ENCODE measurements around the gene CPZ. TPM values are rescaled to one million over a fixed set of nuclear protein-coding genes. Genes with fewer than 3 reads are reported as not detected.

Gene CPZ
- total RNA-seq, 1 donor from 2014 or later = 0.27 TPM

DNA sequence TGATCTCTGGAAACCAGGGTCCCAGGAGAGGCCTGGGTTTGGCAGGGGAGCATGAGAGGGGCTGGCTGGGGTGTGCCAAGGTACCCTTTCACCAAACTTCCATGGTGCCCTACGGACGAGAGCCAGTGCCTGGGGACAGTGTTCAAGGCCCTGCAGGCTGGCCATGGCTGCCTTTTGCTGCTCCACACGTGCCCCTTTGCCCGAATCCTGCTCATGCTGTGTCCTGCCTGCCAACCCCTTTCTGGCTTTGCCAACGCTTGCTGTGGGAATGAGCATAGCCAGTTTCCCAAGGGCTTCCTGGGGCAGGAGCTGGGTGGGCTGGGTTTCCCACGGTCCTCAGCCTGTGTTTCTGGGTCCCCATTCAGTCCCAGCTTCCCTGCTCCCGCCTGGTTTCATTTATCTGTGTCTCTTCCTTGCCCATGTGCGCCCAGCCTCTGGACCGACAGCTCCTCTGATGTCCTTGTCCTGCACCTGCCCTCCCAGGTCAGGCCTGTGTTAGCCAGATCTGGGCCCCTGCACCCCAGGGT, 17.3 kb downstream of the CPZ start:
- H3K36me3 Mint-ChIP-seq (ENCODE audit: unreplicated experiment) = peaks cover 5% of the 10 kb centered on the region
- peaks cover 4% of the 10 kb centered on the region for H3K9me3 Mint-ChIP-seq (ENCODE audit: unreplicated experiment)
- H3K27me3 Mint-ChIP-seq (ENCODE audit: unreplicated experiment) = peaks cover 5% of the 10 kb centered on the region
- H3K27ac Mint-ChIP-seq (ENCODE audit: unreplicated experiment) = no peak overlapping the region
- no peaks in the 10 kb centered on the region for H3K4me1 Mint-ChIP-seq (ENCODE audit: low read depth, unreplicated experiment)
- no peak overlapping the region for H3K4me3 Mint-ChIP-seq (ENCODE audit: unreplicated experiment)
- DNase-seq = no peak
- TF ChIP-seq, protein P1, sequence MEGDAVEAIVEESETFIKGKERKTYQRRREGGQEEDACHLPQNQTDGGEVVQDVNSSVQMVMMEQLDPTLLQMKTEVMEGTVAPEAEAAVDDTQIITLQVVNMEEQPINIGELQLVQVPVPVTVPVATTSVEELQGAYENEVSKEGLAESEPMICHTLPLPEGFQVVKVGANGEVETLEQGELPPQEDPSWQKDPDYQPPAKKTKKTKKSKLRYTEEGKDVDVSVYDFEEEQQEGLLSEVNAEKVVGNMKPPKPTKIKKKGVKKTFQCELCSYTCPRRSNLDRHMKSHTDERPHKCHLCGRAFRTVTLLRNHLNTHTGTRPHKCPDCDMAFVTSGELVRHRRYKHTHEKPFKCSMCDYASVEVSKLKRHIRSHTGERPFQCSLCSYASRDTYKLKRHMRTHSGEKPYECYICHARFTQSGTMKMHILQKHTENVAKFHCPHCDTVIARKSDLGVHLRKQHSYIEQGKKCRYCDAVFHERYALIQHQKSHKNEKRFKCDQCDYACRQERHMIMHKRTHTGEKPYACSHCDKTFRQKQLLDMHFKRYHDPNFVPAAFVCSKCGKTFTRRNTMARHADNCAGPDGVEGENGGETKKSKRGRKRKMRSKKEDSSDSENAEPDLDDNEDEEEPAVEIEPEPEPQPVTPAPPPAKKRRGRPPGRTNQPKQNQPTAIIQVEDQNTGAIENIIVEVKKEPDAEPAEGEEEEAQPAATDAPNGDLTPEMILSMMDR (IDR thresholded peaks at IDR 0.05; ENCODE audit: partially characterized antibody, unreplicated experiment) = no peak

DNA sequence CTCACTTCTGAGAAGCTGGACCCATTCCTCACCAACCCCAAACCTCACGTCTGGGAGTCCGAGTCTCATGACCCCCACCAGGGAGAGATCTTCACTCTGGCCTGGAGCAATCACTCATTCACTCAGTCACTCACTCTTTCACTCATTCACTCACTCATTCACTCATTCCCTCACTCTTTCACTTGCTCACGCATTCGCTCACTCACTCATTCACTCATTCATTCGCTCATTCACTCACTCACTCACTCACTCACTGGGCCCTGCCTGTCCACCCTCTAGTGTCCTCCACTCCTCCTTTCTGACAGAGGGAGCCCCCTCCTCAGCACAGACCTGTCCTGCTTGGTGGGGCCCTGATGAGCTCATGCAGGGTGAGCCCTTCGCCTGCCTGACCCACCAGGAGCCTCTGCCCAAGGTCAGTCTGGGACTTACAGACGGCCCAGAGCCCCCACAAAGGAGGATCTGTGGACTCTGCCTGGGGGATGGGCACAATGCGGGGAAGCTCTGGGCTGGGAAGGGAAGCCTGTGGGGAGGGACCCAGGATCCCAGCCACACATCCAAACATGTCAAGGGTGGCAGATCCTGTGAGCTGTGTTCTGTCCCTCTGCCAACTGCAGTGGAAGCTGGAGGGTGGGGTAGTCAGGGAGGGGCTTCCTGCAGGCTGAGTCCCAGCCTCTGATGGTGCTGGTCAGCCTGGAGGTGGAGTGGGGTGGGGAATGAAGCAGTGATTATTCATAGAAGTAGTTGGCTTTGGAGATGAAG, 18.5 kb downstream of the CPZ start:
- Mint-ChIP-seq H3K27ac (ENCODE audit: unreplicated experiment) (no peak overlapping the region), H3K4me1 (ENCODE audit: low read depth, unreplicated experiment) (no peaks in the 10 kb centered on the region), H3K9me3 (ENCODE audit: unreplicated experiment) (peaks cover 4% of the 10 kb centered on the region), H3K36me3 (ENCODE audit: unreplicated experiment) (peaks cover 5% of the 10 kb centered on the region), H3K27me3 (ENCODE audit: unreplicated experiment) (peaks cover 5% of the 10 kb centered on the region), H3K4me3 (ENCODE audit: unreplicated experiment) (no peak overlapping the region)
- TF ChIP-seq, protein P1 (IDR thresholded peaks at IDR 0.05; ENCODE audit: partially characterized antibody, unreplicated experiment) = no peak
- DNase-seq = no peak

DNA sequence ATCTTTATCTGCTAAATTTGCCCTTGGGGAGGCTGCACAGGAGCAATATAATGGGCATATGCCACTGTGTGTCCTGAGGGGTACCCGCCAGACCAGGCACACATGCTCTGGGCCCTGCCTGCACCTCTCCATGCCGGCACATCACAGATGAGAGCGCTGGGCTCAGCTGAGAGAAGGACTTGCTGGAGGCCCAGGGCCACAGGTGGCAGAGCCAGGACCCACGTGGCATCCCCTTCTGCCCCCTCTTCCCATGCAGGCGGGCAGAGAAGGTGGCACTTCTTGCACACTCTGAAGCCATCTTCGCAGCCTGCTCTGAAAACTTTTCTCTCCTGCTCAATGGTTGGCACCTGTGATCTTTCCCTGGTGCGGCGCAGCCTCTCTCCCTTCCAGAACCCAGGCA, 20.1 kb downstream of the CPZ start:
- peaks cover 5% of the 10 kb centered on the region for H3K36me3 Mint-ChIP-seq (ENCODE audit: unreplicated experiment)
- H3K27ac Mint-ChIP-seq (ENCODE audit: unreplicated experiment) = no peak overlapping the region
- TF ChIP-seq, protein P1 (IDR thresholded peaks at IDR 0.05; ENCODE audit: partially characterized antibody, unreplicated experiment) = no peak
- H3K4me1 Mint-ChIP-seq (ENCODE audit: low read depth, unreplicated experiment) = no peaks in the 10 kb centered on the region
- peaks cover 5% of the 10 kb centered on the region for H3K27me3 Mint-ChIP-seq (ENCODE audit: unreplicated experiment)
- H3K9me3 Mint-ChIP-seq (ENCODE audit: unreplicated experiment) = peaks cover 4% of the 10 kb centered on the region
- DNase-seq = no peak
- no peak overlapping the region for H3K4me3 Mint-ChIP-seq (ENCODE audit: unreplicated experiment)

DNA sequence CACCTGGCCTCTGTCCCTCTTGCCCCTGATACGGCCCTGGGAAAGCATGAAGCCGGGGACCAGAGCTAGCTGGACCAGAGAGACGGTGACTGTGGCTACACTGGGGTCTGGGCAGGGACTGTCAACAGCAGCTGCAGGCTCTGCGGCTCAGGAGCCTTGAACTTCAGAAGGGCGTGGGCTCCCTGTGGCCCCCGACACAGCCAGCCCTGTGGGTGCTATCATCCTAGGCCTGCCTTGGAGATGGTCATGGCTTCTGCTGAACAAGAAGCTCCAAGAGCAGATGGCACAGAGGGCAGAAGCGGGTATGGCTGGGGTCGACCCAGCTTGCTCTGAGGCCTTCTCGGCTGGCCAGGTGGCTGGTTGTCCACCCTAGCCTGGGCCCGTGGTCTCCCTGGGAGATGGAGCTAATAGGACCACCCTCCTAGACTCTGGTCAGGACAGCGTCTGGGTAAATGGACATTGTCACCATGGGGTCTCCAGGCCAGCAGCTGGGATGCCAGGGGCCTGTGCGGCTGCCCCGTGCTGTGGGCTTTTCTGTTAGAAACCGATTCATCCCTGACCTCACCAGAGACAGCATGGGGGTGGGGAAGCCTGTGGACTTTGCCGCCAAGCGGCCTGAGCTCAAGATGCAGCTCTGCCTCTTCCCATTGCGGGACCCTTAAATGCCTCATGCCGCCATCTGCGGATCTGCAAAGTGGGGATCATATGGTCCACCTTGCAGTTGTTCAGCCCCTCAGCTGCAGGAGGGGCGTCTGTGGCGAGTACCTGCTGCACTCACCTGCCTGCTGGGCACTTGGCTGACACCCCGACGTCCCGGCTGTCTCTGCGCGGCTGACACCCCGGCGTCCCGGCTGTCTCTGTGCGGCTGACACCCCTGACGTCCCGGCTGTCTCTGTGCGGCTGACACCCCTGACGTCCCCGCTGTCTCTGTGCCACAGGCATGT, 21.1 kb downstream of the CPZ start:
- H3K27me3 Mint-ChIP-seq (ENCODE audit: unreplicated experiment) = peaks cover 5% of the 10 kb centered on the region
- peak; percentile 14 for DNase-seq
- H3K4me1 Mint-ChIP-seq (ENCODE audit: low read depth, unreplicated experiment) = no peaks in the 10 kb centered on the region
- H3K27ac Mint-ChIP-seq (ENCODE audit: unreplicated experiment) = no peak overlapping the region
- TF ChIP-seq, protein P1 (IDR thresholded peaks at IDR 0.05; ENCODE audit: partially characterized antibody, unreplicated experiment) = no peak
- peaks cover 4% of the 10 kb centered on the region for H3K9me3 Mint-ChIP-seq (ENCODE audit: unreplicated experiment)
- H3K4me3 Mint-ChIP-seq (ENCODE audit: unreplicated experiment) = no peak overlapping the region
- H3K36me3 Mint-ChIP-seq (ENCODE audit: unreplicated experiment) = peaks cover 5% of the 10 kb centered on the region
